ENCODE measurements around the gene RDH13. TPM values are rescaled to one million over a fixed set of nuclear protein-coding genes. Genes with fewer than 3 reads are reported as not detected.
A peak's percentile ranks its signal among the peaks of the same experiment; 100 is the strongest.
"Not testable (repeated sequence)": the region's sequence is repeated elsewhere in the genome, so short reads cannot be mapped to it uniquely, and the experiment has no call there.

RDH13 gene
- polyA plus RNA-seq, 3 donors = 16.0 to 24.0 (median 21.0) TPM

GRCh38 chr19:55080121-55080967 is 17.4 kb upstream of the RDH13 start:
- DNase-seq = no peak

GRCh38 chr19:55079400-55080038 is 16.6 kb upstream of the RDH13 start:
- DNase-seq = no peak

GRCh38 chr19:55078996-55079395 is 16.0 kb upstream of the RDH13 start:
- DNase-seq = no peak

- no peak for DNase-seq
These were observed 14.2 kb upstream of the RDH13 start for GRCh38 chr19:55077106-55077505.

- no peak for DNase-seq
These were observed 13.4 kb upstream of the RDH13 start for GRCh38 chr19:55076321-55076720.

GRCh38 chr19:55075371-55075998 is 12.5 kb upstream of the RDH13 start, which contains the start of gene EPS8L1:
Gene EPS8L1, plus strand, starts transcription at chr19:55075869. Its CDS starts 576 bp downstream, at chr19:55076445.
- peak; percentile 87 for DNase-seq

GRCh38 chr19:55071913-55072312 is 9.0 kb upstream of the RDH13 start:
- no peak for DNase-seq

- no peak for DNase-seq
These were observed 8.2 kb upstream of the RDH13 start for GRCh38 chr19:55071129-55071502.

- DNase-seq = no peak
These were observed 7.6 kb upstream of the RDH13 start for GRCh38 chr19:55070466-55071128.

- DNase-seq = no peak
These were observed 6.9 kb upstream of the RDH13 start for GRCh38 chr19:55069865-55070197.

- DNase-seq = no peak
These were observed 6.3 kb upstream of the RDH13 start for GRCh38 chr19:55068950-55069864.

- DNase-seq = no peak
These were observed 4.9 kb upstream of the RDH13 start for GRCh38 chr19:55067869-55068268.

- no peak for DNase-seq
These were observed 3.3 kb upstream of the RDH13 start for GRCh38 chr19:55066107-55066709.

- DNase-seq = not testable (repeated sequence)
These were observed 2.6 kb upstream of the RDH13 start for GRCh38 chr19:55065516-55065915.

GRCh38 chr19:55063492-55063843 is 520 bp upstream of the RDH13 start:
- no peak for DNase-seq

- not testable (repeated sequence) for DNase-seq
These were observed 2.7 kb downstream of the RDH13 start for GRCh38 chr19:55060287-55060686.

- no peak for DNase-seq
These were observed 4.0 kb downstream of the RDH13 start for GRCh38 chr19:55058781-55059610.

GRCh38 chr19:55056827-55057226 is 6.1 kb downstream of the RDH13 start:
- no peak for DNase-seq

GRCh38 chr19:55053735-55054134 is 9.2 kb downstream of the RDH13 start:
- no peak for DNase-seq

Data from renal pelvis (tissue), 4 donors.